T-cell (primary cell): Measurements from ENCODE around the gene SLC4A11. TPM values are rescaled to one million over a fixed set of nuclear protein-coding genes. Genes with fewer than 3 reads are reported as not detected.
A peak's percentile ranks its signal among the peaks of the same experiment; 100 is the strongest.

Source experiments
- ATAC-seq, 4 experiments: fragments of 200-7000 bp in 3 of 4; fragments of 150-1000 bp in 1 of 4; cut with Tn5 transposase; replicated peaks in 1 of 4; 1 replicate in 3 of 4; 2 replicates in 1 of 4; pipeline ENCODE4 v1.10.0; 2021; ENCODE audit warnings: moderate library complexity in 3 of 4, mild to moderate bottlenecking in 2 of 4, moderate number of reproducible peaks in 1 of 4
- CTCF ChIA-PET, 2 donors: fragments of 300-600 bp; sonication (Branson Sonifier 250); formaldehyde crosslinking; loops; one replicate each; lab custom pipeline; 2022; ENCODE audit warnings: antibody characterized with exemption in 2 of 2; lab: Charles Lee
- POLR2A ChIA-PET, 2 donors: fragments of 300-600 bp; sonication (Branson Sonifier 250); formaldehyde crosslinking; loops; one replicate each; lab custom pipeline; 2022; ENCODE audit warnings: antibody characterized with exemption in 2 of 2; lab: Charles Lee
- DNase-seq, 35 experiments: peaks; one replicate each; pipeline versions ENCODE4 v3.0.0 to v3.0.0-alpha.2; 2013 to 2023
- H3K27ac ChIP-seq: one replicate; pipeline ENCODE4 v1.5.1; 2013; ENCODE audit warnings: low read length
- H3K27me3 ChIP-seq, 2 experiments: replicated peaks in 1 of 2; 1 replicate in 1 of 2; 2 replicates in 1 of 2; pipeline versions ENCODE4 v1.6.1 to v1.7.0; 2013; ENCODE audit warnings: low read length in 1 of 2, mixed read lengths in 1 of 2; ENCODE audit not compliant: control insufficient read depth in 2 of 2, insufficient read depth in 2 of 2; ENCODE audit errors: extremely low read depth in 1 of 2
- H3K36me3 ChIP-seq, 2 donors: 1 replicate in 1 of 2; 2 replicates in 1 of 2; pipeline versions ENCODE4 v1.6.1 to v1.7.0; 2013; ENCODE audit warnings: low read length in 1 of 2; ENCODE audit not compliant: control insufficient read depth in 2 of 2, insufficient read depth in 1 of 2; ENCODE audit errors: extremely low read depth in 1 of 2
- H3K4me1 ChIP-seq, 2 experiments: 1 replicate in 1 of 2; 2 replicates in 1 of 2; pipeline versions ENCODE4 v1.6.1 to v1.7.0; 2013; ENCODE audit warnings: low read length in 2 of 2, mixed read lengths in 1 of 2; ENCODE audit not compliant: insufficient read depth in 2 of 2, control insufficient read depth in 1 of 2; ENCODE audit errors: extremely low read depth in 1 of 2
- H3K4me3 ChIP-seq, 2 donors: 1 replicate in 1 of 2; 2 replicates in 1 of 2; pipeline versions ENCODE4 v1.5.1 to v1.7.0; 2013; ENCODE audit warnings: mild to moderate bottlenecking in 2 of 2, low read length in 1 of 2, moderate library complexity in 1 of 2; ENCODE audit not compliant: control insufficient read depth in 1 of 2; ENCODE audit errors: extremely low read depth in 1 of 2
- H3K9me3 ChIP-seq: 2 replicates; pipeline ENCODE4 v1.7.0; 2013
- H3K27ac Mint-ChIP-seq, 2 donors: one replicate each; pipeline ENCODE4 v1.8.0; 2020 to 2021; ENCODE audit warnings: mild to moderate bottlenecking in 2 of 2, mixed read lengths in 2 of 2
- H3K27me3 Mint-ChIP-seq, 2 donors: one replicate each; pipeline ENCODE4 v1.8.0; 2021 to 2022; ENCODE audit warnings: mixed read lengths in 2 of 2
- H3K36me3 Mint-ChIP-seq: one replicate; pipeline ENCODE4 v1.8.0; 2021; ENCODE audit warnings: mixed read lengths
- H3K4me1 Mint-ChIP-seq, 3 donors: one replicate each; pipeline ENCODE4 v1.8.0; 2020 to 2022; ENCODE audit warnings: mixed read lengths in 3 of 3, mild to moderate bottlenecking in 1 of 3
- H3K4me3 Mint-ChIP-seq, 3 donors: one replicate each; pipeline ENCODE4 v1.8.0; 2020 to 2022; ENCODE audit warnings: mild to moderate bottlenecking in 3 of 3, mixed read lengths in 3 of 3, moderate library complexity in 3 of 3
- H3K9me3 Mint-ChIP-seq, 3 donors: one replicate each; pipeline ENCODE4 v1.8.0; 2020 to 2022; ENCODE audit warnings: mixed read lengths in 3 of 3
- WGBS: methylation state at CpG from one replicate; pipeline ENCODE4 v1.1.5; 2013; ENCODE audit warnings: missing lambda C conversion rate; ENCODE audit not compliant: insufficient coverage; 5-methylcytosine and 5-hydroxymethylcytosine counted together
- total RNA-seq, 35 experiments: library from RNA in 6 of 35; stranded (reverse) in 6 of 35; fragments of 120-200 nt in 1 of 35; gene quantifications; one replicate each; pipeline versions ENCODE4 v1.2.1 to v1.2.4 and lab custom pipeline; 2013 to 2026

Gene SLC4A11
- total RNA-seq, 5 donors from 2014 or later (not counting 1 experiment from before 2014, with no cell fraction given), result 0.43 to 3.9 (median 1.4) TPM

GRCh38 chr20:3227506-3227905 lies 11.5 kb downstream of the SLC4A11 start:
- CTCF ChIA-PET, result no interaction called here
- POLR2A ChIA-PET, result no interaction called here

GRCh38 chr20:3226864-3227263 lies 12.1 kb downstream of the SLC4A11 start:
- POLR2A ChIA-PET, result no interaction called here
- H3K4me1 Mint-ChIP-seq, result peaks cover 12 to 20% (median 17%) of the 10 kb centered on the region in 3 donors
- Histone ChIP-seq H3K4me1 (peaks cover 7 to 22% of the 10 kb centered on the region in 2 experiments), H3K36me3 (peaks cover 2 to 19% of the 10 kb centered on the region in 2 donors), H3K27me3 (no peaks in the 10 kb centered on the region), H3K4me3 (no peak overlapping the region), H3K9me3 (no peaks in the 10 kb centered on the region), H3K27ac (no peak overlapping the region)
- H3K27ac Mint-ChIP-seq, result no peak overlapping the region
- H3K27me3 Mint-ChIP-seq, result no peaks in the 10 kb centered on the region
- CTCF ChIA-PET, result no interaction called here
- ATAC-seq (no peak), DNase-seq (no peak)
- H3K4me3 Mint-ChIP-seq, result no peak overlapping the region
- no peaks in the 10 kb centered on the region for H3K36me3 Mint-ChIP-seq
- WGBS, result 96% methylated on average over 12 of the region's 14 CpGs
- no peaks in the 10 kb centered on the region for H3K9me3 Mint-ChIP-seq

More at GRCh38 chr20:3227506-3227905, 11.5 kb downstream of the SLC4A11 start:
- H3K9me3 Mint-ChIP-seq, result no peaks in the 10 kb centered on the region
- DNase-seq (no peak), ATAC-seq (no peak)
- no CpG with 5 or more reads among the region's 7 CpGs for WGBS
- H3K4me1 Mint-ChIP-seq, result peaks cover 12 to 17% (median 16%) of the 10 kb centered on the region in 3 donors
- Histone ChIP-seq H3K4me1 (peaks cover 6 to 17% of the 10 kb centered on the region in 2 experiments), H3K4me3 (no peak overlapping the region), H3K27me3 (no peaks in the 10 kb centered on the region), H3K36me3 (peaks cover 0 to 14% of the 10 kb centered on the region in 2 donors), H3K9me3 (no peaks in the 10 kb centered on the region), H3K27ac (no peak overlapping the region)
- H3K4me3 Mint-ChIP-seq, result no peak overlapping the region
- no peaks in the 10 kb centered on the region for H3K36me3 Mint-ChIP-seq
- no peaks in the 10 kb centered on the region for H3K27me3 Mint-ChIP-seq
- H3K27ac Mint-ChIP-seq, result no peak overlapping the region

- Mint-ChIP-seq H3K9me3 (no peaks in the 10 kb centered on the region), H3K36me3 (peaks cover 5% of the 10 kb centered on the region), H3K4me1 (peaks cover 12 to 25% (median 17%) of the 10 kb centered on the region in 3 donors), H3K4me3 (no peak overlapping the region), H3K27me3 (no peaks in the 10 kb centered on the region), H3K27ac (peak overlapping the region in 1 of 2 donors; percentile 52)
- WGBS, result 84% methylated on average over 9 of the region's 10 CpGs
- Histone ChIP-seq H3K27me3 (no peaks in the 10 kb centered on the region), H3K36me3 (peaks cover 8 to 27% of the 10 kb centered on the region in 2 donors), H3K9me3 (no peaks in the 10 kb centered on the region), H3K4me1 (peaks cover 7 to 22% of the 10 kb centered on the region in 2 experiments), H3K27ac (no peak overlapping the region), H3K4me3 (no peak overlapping the region)
- POLR2A ChIA-PET, result no interaction called here
- no peak for ATAC-seq
- DNase-seq, result no peak
- CTCF ChIA-PET, result no interaction called here
These were observed 12.9 kb downstream of the SLC4A11 start for GRCh38 chr20:3226093-3226492.

- no peak for ATAC-seq
- Mint-ChIP-seq H3K27ac (peak overlapping the region in 1 of 2 donors; percentile 28), H3K27me3 (no peaks in the 10 kb centered on the region), H3K4me3 (no peak overlapping the region), H3K4me1 (peaks cover 12 to 25% (median 17%) of the 10 kb centered on the region in 3 donors), H3K36me3 (peaks cover 14% of the 10 kb centered on the region), H3K9me3 (no peaks in the 10 kb centered on the region)
- H3K4me1 ChIP-seq, result peaks cover 7 to 22% of the 10 kb centered on the region in 2 experiments
- no peak overlapping the region for H3K27ac ChIP-seq
- no peaks in the 10 kb centered on the region for H3K9me3 ChIP-seq
- ChIA-PET CTCF (no interaction called here), POLR2A (no interaction called here)
- H3K4me3 ChIP-seq, result no peak overlapping the region
- peaks cover 19 to 35% of the 10 kb centered on the region in 2 donors for H3K36me3 ChIP-seq
- H3K27me3 ChIP-seq, result no peaks in the 10 kb centered on the region
- no peak for DNase-seq
- 94% methylated on average over 2 of the region's 8 CpGs for WGBS
These were observed 14.1 kb downstream of the SLC4A11 start for GRCh38 chr20:3224681-3225421.

GRCh38 chr20:3223994-3224680 lies 14.9 kb downstream of the SLC4A11 start:
- peak overlapping the region in 1 of 2 donors; percentile 84 for H3K27ac Mint-ChIP-seq

GRCh38 chr20:3223651-3223993 lies 15.4 kb downstream of the SLC4A11 start:
- H3K4me1 Mint-ChIP-seq, result peaks cover 12 to 25% (median 18%) of the 10 kb centered on the region in 3 donors
- H3K9me3 Mint-ChIP-seq, result no peaks in the 10 kb centered on the region
- H3K27me3 Mint-ChIP-seq, result no peaks in the 10 kb centered on the region
- no peaks in the 10 kb centered on the region for H3K9me3 ChIP-seq
- ATAC-seq (no peak), DNase-seq (no peak)
- peaks cover 19 to 38% of the 10 kb centered on the region in 2 donors for H3K36me3 ChIP-seq
- POLR2A ChIA-PET, result interaction anchor here in 1 of 2 donors (0.5 to 0.6 kb wide), 3 partner anchors 11 to 95 kb away, joined by 3 to 4 read pairs (median 4); no protein-coding TSS in a partner anchor
- H3K36me3 Mint-ChIP-seq, result peaks cover 14% of the 10 kb centered on the region
- H3K27me3 ChIP-seq, result no peaks in the 10 kb centered on the region
- H3K27ac Mint-ChIP-seq, result peak overlapping the region; percentile 65 to 84
- H3K27ac ChIP-seq, result peak overlapping the region; percentile 23
- H3K4me1 ChIP-seq, result peaks cover 9 to 24% of the 10 kb centered on the region in 2 experiments
- H3K4me3 ChIP-seq, result no peak overlapping the region
- CTCF ChIA-PET, result interaction anchor here in 1 of 2 donors (0.6 kb wide), 1 partner anchor 17 kb away, joined by 3 read pairs; no protein-coding TSS in a partner anchor
- 94% methylated on average over 5 of the region's 6 CpGs for WGBS
- H3K4me3 Mint-ChIP-seq, result peak overlapping the region in 2 of 3 donors; percentile 52 to 65

More at GRCh38 chr20:3223994-3224680, 14.9 kb downstream of the SLC4A11 start:
- Mint-ChIP-seq H3K4me3 (peak overlapping the region in 1 of 3 donors; percentile 65), H3K9me3 (no peaks in the 10 kb centered on the region), H3K27me3 (no peaks in the 10 kb centered on the region), H3K36me3 (peaks cover 14% of the 10 kb centered on the region), H3K4me1 (peaks cover 12 to 25% (median 17%) of the 10 kb centered on the region in 3 donors)
- POLR2A ChIA-PET, result no interaction called here
- Histone ChIP-seq H3K9me3 (no peaks in the 10 kb centered on the region), H3K27ac (no peak overlapping the region), H3K27me3 (no peaks in the 10 kb centered on the region), H3K36me3 (peaks cover 19 to 38% of the 10 kb centered on the region in 2 donors), H3K4me1 (peaks cover 7 to 22% of the 10 kb centered on the region in 2 experiments), H3K4me3 (no peak overlapping the region)
- CTCF ChIA-PET, result no interaction called here
- ATAC-seq, result no peak
- 96% methylated on average over 15 of the region's 20 CpGs for WGBS
- no peak for DNase-seq
